Measurements from ENCODE around the gene PSMD4.
A peak's percentile ranks its signal among the peaks of the same experiment; 100 is the strongest.

The PSMD4 gene

GRCh38 chr1:151281225-151281968 is 26.9 kb downstream of the PSMD4 start (continued):
- TF ChIP-seq, protein P1, sequence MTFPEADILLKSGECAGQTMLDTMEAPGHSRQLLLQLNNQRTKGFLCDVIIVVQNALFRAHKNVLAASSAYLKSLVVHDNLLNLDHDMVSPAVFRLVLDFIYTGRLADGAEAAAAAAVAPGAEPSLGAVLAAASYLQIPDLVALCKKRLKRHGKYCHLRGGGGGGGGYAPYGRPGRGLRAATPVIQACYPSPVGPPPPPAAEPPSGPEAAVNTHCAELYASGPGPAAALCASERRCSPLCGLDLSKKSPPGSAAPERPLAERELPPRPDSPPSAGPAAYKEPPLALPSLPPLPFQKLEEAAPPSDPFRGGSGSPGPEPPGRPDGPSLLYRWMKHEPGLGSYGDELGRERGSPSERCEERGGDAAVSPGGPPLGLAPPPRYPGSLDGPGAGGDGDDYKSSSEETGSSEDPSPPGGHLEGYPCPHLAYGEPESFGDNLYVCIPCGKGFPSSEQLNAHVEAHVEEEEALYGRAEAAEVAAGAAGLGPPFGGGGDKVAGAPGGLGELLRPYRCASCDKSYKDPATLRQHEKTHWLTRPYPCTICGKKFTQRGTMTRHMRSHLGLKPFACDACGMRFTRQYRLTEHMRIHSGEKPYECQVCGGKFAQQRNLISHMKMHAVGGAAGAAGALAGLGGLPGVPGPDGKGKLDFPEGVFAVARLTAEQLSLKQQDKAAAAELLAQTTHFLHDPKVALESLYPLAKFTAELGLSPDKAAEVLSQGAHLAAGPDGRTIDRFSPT (tag by site-specific recombination; IDR thresholded peaks at IDR 0.05): peak; percentile 96
- TF ChIP-seq ZNF48 (tag by site-specific recombination; IDR thresholded peaks at IDR 0.05) (no peak), ZNF423 (tag by site-specific recombination; IDR thresholded peaks at IDR 0.05) (no peak; the same call in 1 of the 2 replicates), ZNF202 (tag by site-specific recombination; IDR thresholded peaks at IDR 0.05; ENCODE audit: borderline replicate concordance) (no peak), PRDM10 (tag by site-specific recombination; IDR thresholded peaks at IDR 0.05) (peak; percentile 88), ZNF391 (tag by site-specific recombination; IDR thresholded peaks at IDR 0.05; ENCODE audit: borderline replicate concordance, low read depth) (peak; percentile 96), REST (tag by site-specific recombination; IDR thresholded peaks at IDR 0.05) (peak; percentile 57; the same call in 1 of the 2 replicates), ZNF121 (tag by site-specific recombination; IDR thresholded peaks at IDR 0.05) (no peak), SP3 (tag by site-specific recombination; IDR thresholded peaks at IDR 0.05) (peak; percentile 98), ZNF175 (tag by site-specific recombination; IDR thresholded peaks at IDR 0.05) (no peak), ZNF621 (tag by site-specific recombination; IDR thresholded peaks at IDR 0.05) (no peak), ZFP3 (tag by site-specific recombination; IDR thresholded peaks at IDR 0.05; ENCODE audit: low read depth) (no peak), ZNF341 (tag by site-specific recombination; IDR thresholded peaks at IDR 0.05; ENCODE audit: low read depth) (peak; percentile 76), ZNF692 (tag by site-specific recombination; IDR thresholded peaks at IDR 0.05) (peak; percentile 100), ZNF623 (tag by site-specific recombination; IDR thresholded peaks at IDR 0.05) (peak; percentile 7; the same call in 1 of the 2 replicates), ZNF707 (tag by site-specific recombination; IDR thresholded peaks at IDR 0.05) (no peak), ZNF660 (tag by site-specific recombination; IDR thresholded peaks at IDR 0.05) (peak; percentile 61; the same call in 1 of the 2 replicates), PATZ1 (tag by site-specific recombination; IDR thresholded peaks at IDR 0.05) (peak; percentile 97), ZNF211 (tag by site-specific recombination; IDR thresholded peaks at IDR 0.05; ENCODE audit: low read depth) (no peak), INSM2 (tag by site-specific recombination; IDR thresholded peaks at IDR 0.05) (peak; percentile 69; the same call in 1 of the 2 replicates)
- TF ChIP-seq, protein P2, sequence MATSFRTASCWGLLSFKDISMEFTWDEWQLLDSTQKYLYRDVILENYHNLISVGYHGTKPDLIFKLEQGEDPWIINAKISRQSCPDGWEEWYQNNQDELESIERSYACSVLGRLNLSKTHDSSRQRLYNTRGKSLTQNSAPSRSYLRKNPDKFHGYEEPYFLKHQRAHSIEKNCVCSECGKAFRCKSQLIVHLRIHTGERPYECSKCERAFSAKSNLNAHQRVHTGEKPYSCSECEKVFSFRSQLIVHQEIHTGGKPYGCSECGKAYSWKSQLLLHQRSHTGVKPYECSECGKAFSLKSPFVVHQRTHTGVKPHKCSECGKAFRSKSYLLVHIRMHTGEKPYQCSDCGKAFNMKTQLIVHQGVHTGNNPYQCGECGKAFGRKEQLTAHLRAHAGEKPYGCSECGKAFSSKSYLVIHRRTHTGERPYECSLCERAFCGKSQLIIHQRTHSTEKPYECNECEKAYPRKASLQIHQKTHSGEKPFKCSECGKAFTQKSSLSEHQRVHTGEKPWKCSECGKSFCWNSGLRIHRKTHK (tag by site-specific recombination; IDR thresholded peaks at IDR 0.05): no peak

Measured in HEK293 (cell line).